GM23338 (cell line): ENCODE measurements around the gene ARMH1. TPM values are rescaled to one million over a fixed set of nuclear protein-coding genes. Genes with fewer than 3 reads are reported as not detected.

Experiments used
- ATAC-seq: fragments of 200-7000 bp; cut with Tn5 transposase; 3 replicates; pipeline ENCODE4 v1.9.1; 2020
- DNase-seq: peaks from one replicate; pipeline ENCODE4 v3.0.0-alpha.2; 2015; ENCODE audit warnings: low spot score
- H2AFZ ChIP-seq: fragments of 200-600 bp; sonication (generic); 2 replicates; pipeline ENCODE4 v1.8.0; 2016; ENCODE audit warnings: antibody characterized with exemption, mild to moderate bottlenecking, moderate library complexity
- H3F3A ChIP-seq: fragments of 200-600 bp; sonication (generic); replicated peaks from 2 replicates; pipeline ENCODE4 v1.8.0; 2017; ENCODE audit warnings: antibody characterized with exemption, mixed run types, low read depth
- H3K27ac ChIP-seq: fragments of 200-600 bp; sonication (generic); 2 replicates; pipeline ENCODE4 v1.6.1; 2016; ENCODE audit warnings: low read depth
- H3K27me3 ChIP-seq: fragments of 200-600 bp; sonication (generic); 2 replicates; pipeline ENCODE4 v1.8.0; 2016; ENCODE audit warnings: mild to moderate bottlenecking, mixed run types, moderate library complexity; ENCODE audit not compliant: insufficient read depth
- H3K36me3 ChIP-seq: fragments of 200-600 bp; sonication (generic); 2 replicates; pipeline ENCODE4 v1.8.0; 2016; ENCODE audit warnings: mild to moderate bottlenecking; ENCODE audit not compliant: insufficient read depth
- H3K4me1 ChIP-seq: fragments of 200-600 bp; sonication (generic); 2 replicates; pipeline ENCODE4 v1.8.0; 2016; ENCODE audit warnings: mild to moderate bottlenecking, moderate library complexity; ENCODE audit not compliant: insufficient read depth
- H3K4me2 ChIP-seq: fragments of 200-600 bp; sonication (generic); 2 replicates; pipeline ENCODE4 v1.7.1; 2017; ENCODE audit warnings: mixed run types
- H3K4me3 ChIP-seq: fragments of 200-600 bp; sonication (generic); 2 replicates; pipeline ENCODE4 v1.6.1; 2016; ENCODE audit warnings: mixed run types
- H3K79me2 ChIP-seq: fragments of 200-600 bp; sonication (generic); replicated peaks from 2 replicates; pipeline ENCODE4 v1.8.0; 2017; ENCODE audit warnings: mild to moderate bottlenecking; ENCODE audit not compliant: insufficient read depth
- H3K9me2 ChIP-seq: fragments of 200-600 bp; sonication (generic); 2 replicates; pipeline ENCODE4 v1.8.0; 2017; ENCODE audit not compliant: insufficient read depth
- H4K20me1 ChIP-seq: fragments of 200-600 bp; sonication (generic); replicated peaks from 2 replicates; pipeline ENCODE4 v1.8.0; 2017; ENCODE audit warnings: mild to moderate bottlenecking; ENCODE audit not compliant: insufficient read depth
- H3K27ac Mint-ChIP-seq: 2 replicates; pipeline ENCODE4 v1.8.0; 2020; ENCODE audit warnings: inconsistent platforms, mild to moderate bottlenecking, moderate library complexity, mixed read lengths
- H3K27me3 Mint-ChIP-seq: 3 replicates; pipeline ENCODE4 v1.8.0; 2022; ENCODE audit warnings: low read depth, mild to moderate bottlenecking, moderate library complexity, mixed read lengths, inconsistent platforms; ENCODE audit not compliant: insufficient read depth, poor library complexity
- H3K36me3 Mint-ChIP-seq: 3 replicates; pipeline ENCODE4 v1.8.0; 2021; ENCODE audit warnings: low read depth, mild to moderate bottlenecking, inconsistent platforms, moderate library complexity, mixed read lengths
- H3K4me1 Mint-ChIP-seq: 3 replicates; pipeline ENCODE4 v1.8.0; 2020; ENCODE audit warnings: mild to moderate bottlenecking, inconsistent platforms, mixed read lengths
- H3K4me3 Mint-ChIP-seq: 3 replicates; pipeline ENCODE4 v1.8.0; 2021; ENCODE audit warnings: moderate library complexity, mild to moderate bottlenecking, inconsistent platforms, mixed read lengths
- H3K9me3 Mint-ChIP-seq: 3 replicates; pipeline ENCODE4 v1.8.0; 2020; ENCODE audit warnings: moderate library complexity, mild to moderate bottlenecking, inconsistent platforms, mixed read lengths
- CREB1 ChIP-seq: fragments of 250-450 bp; sonication (Bioruptor Pico); IDR thresholded peaks from 2 replicates; pipeline ENCODE4 v1.5.0; 2020; ENCODE audit warnings: low read depth, mild to moderate bottlenecking, moderate library complexity
- EZH2 ChIP-seq: fragments of 200-600 bp; sonication (generic); IDR thresholded peaks from one replicate; pipeline ENCODE4 v1.8.0; 2017; ENCODE audit warnings: antibody characterized with exemption, mild to moderate bottlenecking, low read depth; ENCODE audit not compliant: unreplicated experiment
- EZH2phosphoT487 ChIP-seq: fragments of 200-600 bp; sonication (generic); IDR thresholded peaks from one replicate; pipeline ENCODE4 v1.8.1; 2018; ENCODE audit warnings: antibody characterized with exemption; ENCODE audit not compliant: unreplicated experiment
- JUNB ChIP-seq: IDR thresholded peaks from one replicate; pipeline ENCODE4 v1.6.1; 2016; ENCODE audit warnings: antibody characterized with exemption; ENCODE audit not compliant: unreplicated experiment
- NANOG ChIP-seq: IDR thresholded peaks from 2 replicates; pipeline ENCODE4 v1.6.1; 2016; ENCODE audit warnings: antibody characterized with exemption, borderline replicate concordance
- POLR2AphosphoS5 ChIP-seq: IDR thresholded peaks from 2 replicates; pipeline ENCODE4 v1.6.1; 2016; ENCODE audit warnings: antibody characterized with exemption, low read depth
- STAT1 ChIP-seq: IDR thresholded peaks from one replicate; pipeline ENCODE4 v1.6.1; 2016; ENCODE audit warnings: antibody characterized with exemption; ENCODE audit not compliant: unreplicated experiment
- ZNF114 ChIP-seq: fragments of 250-450 bp; sonication (Bioruptor Pico); IDR thresholded peaks from 2 replicates; pipeline ENCODE4 v1.5.0; 2020; ENCODE audit warnings: mild to moderate bottlenecking, moderate library complexity
- ZNF331 ChIP-seq: fragments of 250-450 bp; sonication (Bioruptor Pico); IDR thresholded peaks from 2 replicates; pipeline ENCODE4 v1.5.0; 2020; ENCODE audit warnings: low read depth, mild to moderate bottlenecking, moderate library complexity
- polyA plus RNA-seq: library from polyadenylated mRNA; unstranded; fragments of >200 nt; fragmentation: Nextera tagmentation; extraction: Ambion mirVana; gene quantifications from 2 replicates; pipeline ENCODE4 v1.2.1, GENCODE V29; 2016
- total RNA-seq: library from RNA; depleted of rRNA; stranded (reverse); fragments of >200 nt; shearing (Covaris generic); gene quantifications from 2 replicates; pipeline ENCODE4 v1.2.3, GENCODE V29; 2014
- TF ChIP-seq, protein P1 (sequence below): IDR thresholded peaks from one replicate; pipeline ENCODE4 v1.6.1; 2018; ENCODE audit warnings: antibody characterized with exemption; ENCODE audit not compliant: unreplicated experiment
- TF ChIP-seq, protein P2 (sequence below): fragments of 250-450 bp; sonication (Bioruptor Pico); IDR thresholded peaks from 2 replicates; pipeline ENCODE4 v1.5.0; 2020; ENCODE audit warnings: mild to moderate bottlenecking, moderate library complexity

ARMH1 gene
- total and polyA plus RNA-seq, 2 experiments from 2014 or later, result 0.31 TPM; not detected in 1

DNA sequence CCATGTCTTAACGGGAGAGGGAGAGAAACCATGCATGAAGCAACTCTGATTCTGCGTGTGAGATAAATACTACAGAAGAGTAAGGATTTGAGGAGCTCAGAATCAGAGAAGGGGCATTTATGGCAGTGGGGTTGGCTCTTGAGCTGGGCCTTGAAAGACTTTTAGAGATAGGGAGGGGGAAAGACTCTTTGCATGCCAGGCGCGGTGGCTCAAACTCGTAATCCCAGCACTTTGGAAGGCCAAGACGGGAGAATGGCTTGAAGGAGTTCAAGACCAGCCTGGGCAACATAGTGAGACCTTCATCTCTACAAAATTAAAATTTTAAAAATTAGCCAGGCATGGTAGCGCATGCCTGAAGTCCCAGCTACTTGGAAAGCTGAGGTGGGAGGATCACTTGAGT lies 672 bp downstream of the ARMH1 start:
- H3K27ac ChIP-seq, result no peak overlapping the region
- TF ChIP-seq NANOG (no peak), CREB1 (CRISPR knock-in tag) (no peak), EZH2 (no peak), STAT1 (no peak), ZNF331 (no peak), EZH2phosphoT487 (no peak), POLR2AphosphoS5 (no peak), JUNB (no peak), ZNF114 (no peak)
- TF ChIP-seq, protein P1, sequence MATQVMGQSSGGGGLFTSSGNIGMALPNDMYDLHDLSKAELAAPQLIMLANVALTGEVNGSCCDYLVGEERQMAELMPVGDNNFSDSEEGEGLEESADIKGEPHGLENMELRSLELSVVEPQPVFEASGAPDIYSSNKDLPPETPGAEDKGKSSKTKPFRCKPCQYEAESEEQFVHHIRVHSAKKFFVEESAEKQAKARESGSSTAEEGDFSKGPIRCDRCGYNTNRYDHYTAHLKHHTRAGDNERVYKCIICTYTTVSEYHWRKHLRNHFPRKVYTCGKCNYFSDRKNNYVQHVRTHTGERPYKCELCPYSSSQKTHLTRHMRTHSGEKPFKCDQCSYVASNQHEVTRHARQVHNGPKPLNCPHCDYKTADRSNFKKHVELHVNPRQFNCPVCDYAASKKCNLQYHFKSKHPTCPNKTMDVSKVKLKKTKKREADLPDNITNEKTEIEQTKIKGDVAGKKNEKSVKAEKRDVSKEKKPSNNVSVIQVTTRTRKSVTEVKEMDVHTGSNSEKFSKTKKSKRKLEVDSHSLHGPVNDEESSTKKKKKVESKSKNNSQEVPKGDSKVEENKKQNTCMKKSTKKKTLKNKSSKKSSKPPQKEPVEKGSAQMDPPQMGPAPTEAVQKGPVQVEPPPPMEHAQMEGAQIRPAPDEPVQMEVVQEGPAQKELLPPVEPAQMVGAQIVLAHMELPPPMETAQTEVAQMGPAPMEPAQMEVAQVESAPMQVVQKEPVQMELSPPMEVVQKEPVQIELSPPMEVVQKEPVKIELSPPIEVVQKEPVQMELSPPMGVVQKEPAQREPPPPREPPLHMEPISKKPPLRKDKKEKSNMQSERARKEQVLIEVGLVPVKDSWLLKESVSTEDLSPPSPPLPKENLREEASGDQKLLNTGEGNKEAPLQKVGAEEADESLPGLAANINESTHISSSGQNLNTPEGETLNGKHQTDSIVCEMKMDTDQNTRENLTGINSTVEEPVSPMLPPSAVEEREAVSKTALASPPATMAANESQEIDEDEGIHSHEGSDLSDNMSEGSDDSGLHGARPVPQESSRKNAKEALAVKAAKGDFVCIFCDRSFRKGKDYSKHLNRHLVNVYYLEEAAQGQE, result no peak
- TF ChIP-seq, protein P2, sequence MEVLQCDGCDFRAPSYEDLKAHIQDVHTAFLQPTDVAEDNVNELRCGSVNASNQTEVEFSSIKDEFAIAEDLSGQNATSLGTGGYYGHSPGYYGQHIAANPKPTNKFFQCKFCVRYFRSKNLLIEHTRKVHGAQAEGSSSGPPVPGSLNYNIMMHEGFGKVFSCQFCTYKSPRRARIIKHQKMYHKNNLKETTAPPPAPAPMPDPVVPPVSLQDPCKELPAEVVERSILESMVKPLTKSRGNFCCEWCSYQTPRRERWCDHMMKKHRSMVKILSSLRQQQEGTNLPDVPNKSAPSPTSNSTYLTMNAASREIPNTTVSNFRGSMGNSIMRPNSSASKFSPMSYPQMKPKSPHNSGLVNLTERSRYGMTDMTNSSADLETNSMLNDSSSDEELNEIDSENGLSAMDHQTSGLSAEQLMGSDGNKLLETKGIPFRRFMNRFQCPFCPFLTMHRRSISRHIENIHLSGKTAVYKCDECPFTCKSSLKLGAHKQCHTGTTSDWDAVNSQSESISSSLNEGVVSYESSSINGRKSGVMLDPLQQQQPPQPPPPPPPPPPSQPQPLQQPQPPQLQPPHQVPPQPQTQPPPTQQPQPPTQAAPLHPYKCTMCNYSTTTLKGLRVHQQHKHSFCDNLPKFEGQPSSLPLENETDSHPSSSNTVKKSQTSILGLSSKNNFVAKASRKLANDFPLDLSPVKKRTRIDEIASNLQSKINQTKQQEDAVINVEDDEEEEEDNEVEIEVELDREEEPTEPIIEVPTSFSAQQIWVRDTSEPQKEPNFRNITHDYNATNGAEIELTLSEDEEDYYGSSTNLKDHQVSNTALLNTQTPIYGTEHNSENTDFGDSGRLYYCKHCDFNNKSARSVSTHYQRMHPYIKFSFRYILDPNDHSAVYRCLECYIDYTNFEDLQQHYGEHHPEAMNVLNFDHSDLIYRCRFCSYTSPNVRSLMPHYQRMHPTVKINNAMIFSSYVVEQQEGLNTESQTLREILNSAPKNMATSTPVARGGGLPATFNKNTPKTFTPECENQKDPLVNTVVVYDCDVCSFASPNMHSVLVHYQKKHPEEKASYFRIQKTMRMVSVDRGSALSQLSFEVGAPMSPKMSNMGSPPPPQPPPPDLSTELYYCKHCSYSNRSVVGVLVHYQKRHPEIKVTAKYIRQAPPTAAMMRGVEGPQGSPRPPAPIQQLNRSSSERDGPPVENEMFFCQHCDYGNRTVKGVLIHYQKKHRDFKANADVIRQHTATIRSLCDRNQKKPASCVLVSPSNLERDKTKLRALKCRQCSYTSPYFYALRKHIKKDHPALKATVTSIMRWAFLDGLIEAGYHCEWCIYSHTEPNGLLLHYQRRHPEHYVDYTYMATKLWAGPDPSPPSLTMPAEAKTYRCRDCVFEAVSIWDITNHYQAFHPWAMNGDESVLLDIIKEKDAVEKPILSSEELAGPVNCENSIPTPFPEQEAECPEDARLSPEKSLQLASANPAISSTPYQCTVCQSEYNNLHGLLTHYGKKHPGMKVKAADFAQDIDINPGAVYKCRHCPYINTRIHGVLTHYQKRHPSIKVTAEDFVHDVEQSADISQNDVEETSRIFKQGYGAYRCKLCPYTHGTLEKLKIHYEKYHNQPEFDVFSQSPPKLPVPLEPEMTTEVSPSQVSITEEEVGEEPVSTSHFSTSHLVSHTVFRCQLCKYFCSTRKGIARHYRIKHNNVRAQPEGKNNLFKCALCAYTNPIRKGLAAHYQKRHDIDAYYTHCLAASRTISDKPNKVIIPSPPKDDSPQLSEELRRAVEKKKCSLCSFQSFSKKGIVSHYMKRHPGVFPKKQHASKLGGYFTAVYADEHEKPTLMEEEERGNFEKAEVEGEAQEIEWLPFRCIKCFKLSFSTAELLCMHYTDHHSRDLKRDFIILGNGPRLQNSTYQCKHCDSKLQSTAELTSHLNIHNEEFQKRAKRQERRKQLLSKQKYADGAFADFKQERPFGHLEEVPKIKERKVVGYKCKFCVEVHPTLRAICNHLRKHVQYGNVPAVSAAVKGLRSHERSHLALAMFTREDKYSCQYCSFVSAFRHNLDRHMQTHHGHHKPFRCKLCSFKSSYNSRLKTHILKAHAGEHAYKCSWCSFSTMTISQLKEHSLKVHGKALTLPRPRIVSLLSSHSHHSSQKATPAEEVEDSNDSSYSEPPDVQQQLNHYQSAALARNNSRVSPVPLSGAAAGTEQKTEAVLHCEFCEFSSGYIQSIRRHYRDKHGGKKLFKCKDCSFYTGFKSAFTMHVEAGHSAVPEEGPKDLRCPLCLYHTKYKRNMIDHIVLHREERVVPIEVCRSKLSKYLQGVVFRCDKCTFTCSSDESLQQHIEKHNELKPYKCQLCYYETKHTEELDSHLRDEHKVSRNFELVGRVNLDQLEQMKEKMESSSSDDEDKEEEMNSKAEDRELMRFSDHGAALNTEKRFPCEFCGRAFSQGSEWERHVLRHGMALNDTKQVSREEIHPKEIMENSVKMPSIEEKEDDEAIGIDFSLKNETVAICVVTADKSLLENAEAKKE (CRISPR knock-in tag), result no peak
- H3K36me3 ChIP-seq, result no peaks in the 10 kb centered on the region
- no peaks in the 10 kb centered on the region for H3K79me2 ChIP-seq
- H3F3A ChIP-seq, result 0 out of 2 replicates have a peak, but pooled peaks cover 6% of the 10 kb centered on the region
- no peaks in the 10 kb centered on the region for H3K27me3 ChIP-seq
- peak overlapping the region; percentile 72 for H3K4me2 ChIP-seq
- H3K4me3 Mint-ChIP-seq, result peak overlapping the region; percentile 86
- H3K4me1 ChIP-seq, result peaks cover 24% of the 10 kb centered on the region
- H3K9me2 ChIP-seq, result no peaks in the 10 kb centered on the region
- ATAC-seq, result no peak
- H2AFZ ChIP-seq, result peak overlapping the region; percentile 67
- H3K36me3 Mint-ChIP-seq, result no peaks in the 10 kb centered on the region; the same call in 2 of the 3 replicates
- peak overlapping the region; percentile 96 for H3K4me3 ChIP-seq
- no peak overlapping the region for H3K27ac Mint-ChIP-seq
- no peak for DNase-seq
- no peaks in the 10 kb centered on the region; the same call in 1 of the 2 replicates for H4K20me1 ChIP-seq
- peaks cover 8% of the 10 kb centered on the region for H3K27me3 Mint-ChIP-seq
- no peaks in the 10 kb centered on the region for H3K9me3 Mint-ChIP-seq
- H3K4me1 Mint-ChIP-seq, result peaks cover 17% of the 10 kb centered on the region
